ENCODE results near the gene BDKRB2. TPM values are rescaled to one million over a fixed set of nuclear protein-coding genes. Genes with fewer than 3 reads are reported as not detected.

BDKRB2 gene
- total RNA-seq, 1 donor = 105 TPM

DNA sequence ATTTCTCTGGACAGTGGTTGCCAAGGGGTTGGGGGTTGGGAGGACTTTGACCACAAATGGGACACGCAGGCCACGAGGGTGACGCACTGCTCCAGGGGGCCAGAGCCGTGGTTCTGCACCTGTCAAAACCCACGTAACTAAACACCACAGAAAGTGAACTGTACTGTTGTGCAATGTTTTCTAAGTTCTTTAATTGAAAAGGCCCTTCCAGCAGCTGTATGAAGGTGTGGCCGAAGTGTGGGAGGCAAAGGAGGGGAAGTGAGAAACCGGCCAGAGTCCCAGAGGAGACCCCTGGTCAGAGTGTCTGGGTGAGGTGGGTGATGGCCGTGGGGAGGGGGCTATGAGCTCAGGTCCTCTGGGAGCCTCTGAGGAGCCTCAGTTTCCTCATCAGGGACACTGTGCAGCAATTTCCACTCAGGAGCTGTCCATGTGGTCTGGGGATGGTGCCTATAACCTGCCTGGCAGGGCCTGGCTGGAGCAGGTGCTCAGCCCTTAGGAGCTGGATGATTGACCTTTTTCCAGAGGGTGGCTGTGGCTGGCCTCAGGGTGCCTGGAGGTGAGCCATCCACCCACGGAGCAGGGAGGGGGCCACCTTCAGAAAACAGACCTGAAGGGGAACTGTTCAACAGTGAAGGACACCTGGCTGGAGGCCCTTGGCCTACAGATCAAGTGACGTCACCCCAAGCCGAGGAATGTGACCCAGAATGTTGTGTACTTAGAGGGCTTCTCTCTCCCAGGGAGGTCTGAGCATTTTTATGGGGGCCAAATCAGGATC, 9.8 kb upstream of the BDKRB2 start:
- H3K4me3 ChIP-seq (ENCODE audit: low read depth, low read length) = no peak overlapping the region
- DNase-seq (ENCODE audit: low read depth) = no peak
- TF ChIP-seq, protein P1, sequence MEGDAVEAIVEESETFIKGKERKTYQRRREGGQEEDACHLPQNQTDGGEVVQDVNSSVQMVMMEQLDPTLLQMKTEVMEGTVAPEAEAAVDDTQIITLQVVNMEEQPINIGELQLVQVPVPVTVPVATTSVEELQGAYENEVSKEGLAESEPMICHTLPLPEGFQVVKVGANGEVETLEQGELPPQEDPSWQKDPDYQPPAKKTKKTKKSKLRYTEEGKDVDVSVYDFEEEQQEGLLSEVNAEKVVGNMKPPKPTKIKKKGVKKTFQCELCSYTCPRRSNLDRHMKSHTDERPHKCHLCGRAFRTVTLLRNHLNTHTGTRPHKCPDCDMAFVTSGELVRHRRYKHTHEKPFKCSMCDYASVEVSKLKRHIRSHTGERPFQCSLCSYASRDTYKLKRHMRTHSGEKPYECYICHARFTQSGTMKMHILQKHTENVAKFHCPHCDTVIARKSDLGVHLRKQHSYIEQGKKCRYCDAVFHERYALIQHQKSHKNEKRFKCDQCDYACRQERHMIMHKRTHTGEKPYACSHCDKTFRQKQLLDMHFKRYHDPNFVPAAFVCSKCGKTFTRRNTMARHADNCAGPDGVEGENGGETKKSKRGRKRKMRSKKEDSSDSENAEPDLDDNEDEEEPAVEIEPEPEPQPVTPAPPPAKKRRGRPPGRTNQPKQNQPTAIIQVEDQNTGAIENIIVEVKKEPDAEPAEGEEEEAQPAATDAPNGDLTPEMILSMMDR (IDR thresholded peaks at IDR 0.05; ENCODE audit: insufficient read depth, low read depth, low read length) = no peak

DNA sequence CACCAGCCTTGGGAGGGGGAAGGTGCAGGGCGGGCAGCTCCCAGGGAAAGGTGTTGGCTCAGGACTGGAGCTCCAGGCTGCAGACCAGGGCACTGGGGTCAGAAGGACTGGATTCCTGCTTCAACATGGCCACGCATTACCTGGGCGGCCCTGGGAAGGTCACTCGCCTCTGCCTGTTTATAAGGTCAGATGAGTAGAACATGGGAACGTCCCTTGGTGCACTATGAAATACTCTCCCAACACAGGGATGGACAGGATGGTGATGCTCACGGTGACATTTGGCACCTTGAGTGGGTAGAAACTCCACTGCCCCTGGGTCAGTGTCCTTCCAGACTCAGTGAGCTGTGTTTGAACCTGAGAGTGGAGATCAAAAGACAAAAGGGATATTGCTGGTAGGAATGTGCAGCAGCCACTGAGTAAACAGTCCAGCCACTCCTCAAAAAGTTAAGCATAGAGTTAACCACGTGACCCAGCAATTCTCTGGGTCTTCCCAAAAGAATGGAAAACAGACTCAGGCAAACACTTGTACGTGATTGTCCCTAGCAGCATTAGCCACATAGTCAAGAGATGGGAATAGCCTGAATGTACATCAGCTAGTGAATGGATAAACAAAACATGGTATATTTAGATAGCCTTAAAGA, 9.1 kb upstream of the BDKRB2 start:
- no peak overlapping the region for H3K4me3 ChIP-seq (ENCODE audit: low read depth, low read length)
- DNase-seq (ENCODE audit: low read depth) = no peak
- TF ChIP-seq, protein P1 (IDR thresholded peaks at IDR 0.05; ENCODE audit: insufficient read depth, low read depth, low read length) = no peak

DNA sequence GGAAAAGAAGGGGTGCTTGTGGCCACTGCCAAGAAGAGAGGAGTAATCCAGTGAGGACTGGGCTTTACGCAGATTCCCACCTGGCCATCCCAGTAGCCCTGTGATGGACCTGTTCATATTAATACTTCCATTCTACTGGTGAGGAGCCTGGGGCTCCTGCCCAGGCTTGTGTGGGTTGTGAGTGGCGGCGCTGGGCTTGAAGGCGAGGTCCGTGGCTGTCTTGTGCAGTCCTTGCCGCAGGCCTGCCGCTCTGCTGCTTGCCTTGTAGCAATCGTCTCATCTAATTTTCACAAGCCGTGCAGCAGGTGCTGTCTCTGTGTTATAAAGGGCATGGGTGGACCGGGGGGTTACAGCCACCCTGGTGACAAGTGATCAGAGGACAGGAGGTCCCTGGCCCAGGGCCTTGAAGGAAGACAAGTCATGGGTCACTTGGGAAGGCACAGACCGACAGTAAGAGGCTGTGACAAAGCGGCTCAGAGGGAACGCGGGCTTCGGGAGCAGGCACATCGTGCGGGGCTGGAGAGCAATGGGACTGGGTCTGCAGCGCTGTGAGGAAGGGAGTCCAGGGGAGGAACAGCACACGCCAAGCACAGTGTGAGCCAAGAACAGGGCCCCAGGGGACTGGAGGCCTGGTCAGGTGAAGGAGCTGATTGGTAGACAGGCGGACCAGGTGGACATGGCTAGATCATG, 7.3 kb upstream of the BDKRB2 start:
- TF ChIP-seq, protein P1 (IDR thresholded peaks at IDR 0.05; ENCODE audit: insufficient read depth, low read depth, low read length) = no peak
- DNase-seq (ENCODE audit: low read depth) = no peak
- H3K4me3 ChIP-seq (ENCODE audit: low read depth, low read length) = no peak overlapping the region

DNA sequence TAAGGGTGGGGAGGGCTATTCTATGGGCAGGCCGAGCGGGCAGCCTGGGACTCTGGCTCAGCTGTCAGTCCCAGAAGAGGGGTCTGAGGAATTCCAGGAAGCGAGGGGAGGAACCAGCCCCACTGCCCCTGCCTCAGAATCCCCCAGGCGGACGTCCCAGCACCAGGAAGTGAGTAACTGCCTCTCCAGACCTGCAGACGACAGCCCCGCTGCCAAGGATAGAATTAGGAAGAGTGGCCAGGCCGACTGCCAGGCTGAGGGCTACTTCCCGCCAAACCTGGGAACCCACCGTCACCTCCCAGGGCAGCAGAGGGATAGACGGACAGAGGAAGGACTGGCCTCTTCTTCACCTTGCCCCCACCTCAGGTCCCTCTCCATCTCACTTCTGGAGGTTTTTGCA, 6.7 kb upstream of the BDKRB2 start:
- TF ChIP-seq, protein P1 (IDR thresholded peaks at IDR 0.05; ENCODE audit: insufficient read depth, low read depth, low read length) = no peak
- H3K4me3 ChIP-seq (ENCODE audit: low read depth, low read length) = no peak overlapping the region

DNA sequence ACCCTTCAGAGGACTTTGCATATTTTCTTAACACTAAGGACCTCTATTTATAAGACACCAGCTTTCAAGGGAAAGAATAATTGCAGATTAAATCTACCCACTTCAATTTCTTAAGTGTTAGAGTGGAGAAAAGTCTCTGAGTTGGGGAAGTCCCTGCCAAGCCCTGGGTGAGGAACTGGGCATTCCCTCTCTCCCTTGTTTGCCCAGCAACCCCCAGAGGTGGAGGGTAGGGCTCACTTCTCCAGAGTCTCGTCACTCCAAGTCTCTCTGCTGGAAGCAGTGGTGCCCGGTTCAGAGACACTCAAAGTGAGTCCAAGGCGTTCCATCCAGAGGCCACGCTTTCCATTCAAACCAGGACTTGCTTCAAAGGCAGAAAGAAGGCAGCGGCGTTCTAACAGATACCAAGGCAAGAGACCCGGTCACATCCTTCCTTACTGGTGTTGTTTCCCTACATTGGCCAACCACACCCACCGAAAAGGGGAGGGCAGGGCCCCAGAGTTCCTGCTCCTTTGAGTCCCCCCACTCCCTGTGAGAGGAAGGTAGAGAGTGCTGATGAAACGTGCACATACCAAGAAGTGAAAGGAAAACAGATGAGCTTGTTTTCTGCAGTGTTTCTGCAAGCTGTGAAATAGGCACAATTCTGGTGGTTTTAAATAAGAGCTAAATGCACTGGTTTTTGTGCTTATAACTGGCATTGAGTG, 6.1 kb upstream of the BDKRB2 start:
- peak overlapping the region; percentile 18 for H3K4me3 ChIP-seq (ENCODE audit: low read depth, low read length)
- DNase-seq (ENCODE audit: low read depth) = peak; percentile 34
- TF ChIP-seq, protein P1 (IDR thresholded peaks at IDR 0.05; ENCODE audit: insufficient read depth, low read depth, low read length) = no peak

More for the DNA sequence above, 6.7 kb upstream of the BDKRB2 start:
- DNase-seq (ENCODE audit: low read depth) = no peak

DNA sequence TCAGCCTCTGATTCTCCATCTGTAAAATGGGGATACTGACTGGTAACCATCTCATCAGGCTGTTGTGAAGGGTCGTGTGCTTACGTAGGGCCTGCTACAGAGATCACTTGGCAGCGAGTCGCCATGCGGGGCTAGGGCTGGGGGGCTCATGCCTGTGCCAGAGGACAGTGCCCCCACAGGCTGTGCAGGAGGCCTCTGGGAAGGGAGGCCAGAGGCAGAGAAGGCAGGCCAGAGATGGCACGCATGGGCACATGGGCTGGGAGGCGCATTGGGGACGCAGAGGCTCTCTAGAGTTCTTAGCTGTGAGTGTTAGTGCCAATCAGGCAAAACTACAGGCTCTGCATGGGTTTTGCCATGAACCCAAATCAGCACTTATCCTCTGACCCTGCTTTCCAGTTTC, 3.5 kb upstream of the BDKRB2 start:
- H3K4me3 ChIP-seq (ENCODE audit: low read depth, low read length) = no peak overlapping the region
- DNase-seq (ENCODE audit: low read depth) = no peak
- TF ChIP-seq, protein P1 (IDR thresholded peaks at IDR 0.05; ENCODE audit: insufficient read depth, low read depth, low read length) = no peak
